HG03066 (cell line): ENCODE data around the gene C1QB.
"Not testable (repeated sequence)": the region's sequence is repeated elsewhere in the genome, so short reads cannot be mapped to it uniquely, and the experiment has no call there.

Experiments
- ATAC-seq: cut with Tn5 transposase; IDR thresholded peaks from one replicate; pipeline ENCODE4 v1.9.1; 2021; ENCODE audit warnings: low read depth; ENCODE audit not compliant: unreplicated experiment

The C1QB gene

DNA sequence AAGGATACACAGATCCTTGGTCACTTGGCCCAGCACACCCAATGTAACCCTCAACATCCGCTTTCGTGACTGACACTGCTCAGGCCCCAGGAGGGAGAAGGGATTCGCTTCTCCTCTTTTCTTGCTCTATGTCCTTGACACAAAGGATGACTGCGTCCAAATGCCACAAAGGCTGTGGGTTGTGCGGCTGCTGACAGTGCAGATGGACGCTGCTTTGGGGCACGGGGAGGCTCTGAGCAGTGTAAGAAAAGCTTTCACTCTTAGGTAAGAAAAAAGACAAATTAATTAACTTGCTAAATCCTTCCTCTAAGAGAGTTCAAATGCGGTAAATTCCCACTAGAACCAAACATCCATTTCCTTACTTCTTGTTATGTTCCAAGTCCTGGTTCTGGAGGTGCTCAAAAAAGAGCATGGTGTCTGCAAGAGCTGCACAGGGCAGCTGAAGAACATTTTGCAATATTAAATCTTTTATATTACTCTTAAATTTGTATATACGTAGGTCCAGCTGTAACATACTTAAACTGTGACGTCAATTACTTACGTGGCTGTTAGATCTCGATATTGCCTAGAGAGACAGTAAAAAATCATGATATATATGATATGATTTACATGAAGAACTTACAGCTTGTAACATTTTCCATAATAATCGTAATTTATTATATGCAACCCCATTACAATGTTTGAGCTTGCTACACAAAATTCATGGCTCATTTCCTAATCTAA, 38.2 kb downstream of the C1QB start:
- ATAC-seq, result no peak

DNA sequence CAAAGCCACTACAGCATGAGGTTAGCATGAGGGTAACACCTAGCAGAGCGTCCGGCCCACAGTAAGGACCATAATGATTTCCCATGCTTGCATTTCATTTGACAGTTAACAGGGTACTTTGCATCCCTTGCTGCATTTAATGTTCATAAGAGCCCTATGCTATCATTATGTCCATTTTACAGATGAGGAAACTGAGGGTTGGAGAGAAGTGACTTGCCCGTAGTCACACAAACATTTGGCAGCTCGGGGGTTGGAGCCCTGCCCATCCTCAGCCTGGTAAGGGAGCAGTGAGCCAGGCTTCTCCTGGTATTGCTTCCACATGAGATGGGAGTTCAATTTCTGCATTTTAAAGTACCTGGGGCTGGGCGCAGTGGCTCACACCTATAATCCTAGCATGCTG, 41.1 kb downstream of the C1QB start:
- no peak for ATAC-seq

GRCh38 chr1:22696610-22697009, 43.6 kb downstream of the C1QB start:
- ATAC-seq, result no peak

DNA sequence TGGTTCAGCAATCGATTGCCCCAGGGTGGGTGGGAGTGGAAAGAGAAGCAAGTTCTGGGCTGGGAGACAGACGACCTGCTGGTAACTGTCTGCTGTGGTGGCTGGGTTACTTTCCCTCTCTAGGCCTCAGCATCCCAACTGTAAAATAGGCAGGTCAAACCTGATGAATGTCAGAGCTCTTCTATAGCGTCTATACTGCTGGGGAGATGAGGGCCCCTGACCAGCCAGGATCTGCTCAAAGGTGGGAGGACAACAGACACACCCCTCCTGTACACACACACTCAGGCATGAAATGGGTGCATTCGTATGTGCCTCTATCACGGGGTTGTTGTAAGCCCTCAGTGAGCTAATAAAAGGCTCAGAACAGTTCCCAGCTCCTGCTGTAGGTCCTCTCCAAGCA, 44.9 kb downstream of the C1QB start:
- ATAC-seq, result no peak

GRCh38 chr1:22699681-22700520, 46.9 kb downstream of the C1QB start:
- ATAC-seq, result no peak

GRCh38 chr1:22702296-22703085, 49.5 kb downstream of the C1QB start:
- ATAC-seq, result no peak

DNA sequence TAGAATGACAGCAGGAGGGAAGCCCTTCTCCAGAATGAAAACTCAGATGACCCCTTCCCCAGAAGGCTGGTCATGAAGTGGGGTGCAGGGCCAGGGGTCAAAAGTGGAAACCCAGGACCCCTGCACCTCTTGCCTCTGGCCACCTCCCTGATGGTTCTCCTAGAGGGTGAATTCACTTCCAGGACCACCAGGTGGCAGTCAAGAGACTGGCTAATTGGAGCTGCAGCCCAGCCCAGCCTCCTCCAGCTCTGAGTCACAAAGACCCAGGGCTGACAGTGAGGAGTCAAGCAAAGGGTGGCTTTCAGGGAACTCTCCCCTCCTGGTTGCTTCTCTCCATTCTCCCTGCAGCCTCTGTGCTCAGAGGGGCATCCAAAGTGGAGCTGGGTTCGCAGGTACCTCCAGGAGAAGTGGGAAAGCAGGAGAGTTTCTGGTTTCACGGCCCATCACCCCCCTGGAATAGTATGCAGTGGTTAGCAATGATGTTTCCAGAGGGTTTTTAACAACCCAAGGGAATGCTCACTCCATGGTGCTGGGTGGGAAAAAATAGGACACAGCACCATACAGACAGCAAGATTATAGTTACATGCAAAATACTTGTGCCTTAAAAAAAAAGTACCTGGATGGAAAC, 51.5 kb downstream of the C1QB start:
- no peak for ATAC-seq

DNA sequence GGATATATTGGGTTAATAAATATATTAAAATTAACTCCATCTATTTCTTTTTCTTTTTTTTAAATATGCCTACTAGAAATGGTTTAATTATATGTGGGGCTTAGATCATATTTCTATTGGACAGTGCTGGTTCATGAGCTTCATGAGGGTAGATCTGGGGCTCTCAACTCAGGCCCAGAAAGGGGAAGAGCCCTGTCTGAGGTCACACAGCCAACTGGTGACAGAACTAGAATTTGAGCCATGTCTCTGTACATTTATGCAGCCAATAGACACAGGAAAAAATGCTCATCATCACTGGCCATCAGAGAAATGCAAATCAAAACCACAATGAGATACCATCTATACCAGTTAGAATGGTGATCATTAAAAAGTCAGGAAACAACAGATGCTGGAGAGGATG, 52.5 kb downstream of the C1QB start:
- no peak for ATAC-seq

DNA sequence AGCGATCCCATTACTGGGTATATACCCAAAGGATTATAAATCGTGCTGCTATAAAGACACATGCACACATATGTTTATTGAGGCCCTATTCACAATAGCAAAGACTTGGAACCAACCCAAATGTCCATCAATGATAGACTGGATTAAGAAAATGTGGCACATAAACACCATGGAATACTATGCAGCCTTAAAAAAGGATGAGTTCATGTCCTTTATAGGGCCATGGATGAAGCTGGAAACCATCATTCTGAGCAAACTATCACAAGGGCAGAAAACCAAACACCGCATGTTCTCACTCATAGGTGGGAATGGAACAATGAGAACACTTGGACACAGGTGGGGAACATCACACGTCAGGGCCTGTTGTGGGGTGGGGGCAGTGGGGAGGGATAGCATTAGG, 53.1 kb downstream of the C1QB start:
- ATAC-seq, result not testable (repeated sequence)

DNA sequence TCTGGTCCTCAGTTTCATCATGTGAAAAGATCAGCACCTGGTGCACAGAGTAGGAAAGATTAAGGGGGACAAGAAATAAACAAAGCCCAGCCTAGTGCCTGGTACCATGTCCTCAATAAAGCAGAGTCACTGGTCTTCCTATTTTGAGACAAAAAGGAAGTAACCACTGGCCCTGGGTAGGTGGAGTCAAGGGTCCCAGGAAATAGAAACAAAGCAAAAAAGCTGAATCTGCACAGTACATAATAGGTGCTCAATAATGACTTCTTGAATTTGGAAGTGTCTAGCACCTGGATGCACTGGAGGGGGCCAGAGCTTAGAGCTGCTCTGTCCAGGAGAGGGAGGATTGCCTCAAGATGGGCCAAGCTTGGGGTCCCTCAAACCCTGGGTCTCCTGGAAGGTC, 55.7 kb downstream of the C1QB start:
- ATAC-seq, result no peak

DNA sequence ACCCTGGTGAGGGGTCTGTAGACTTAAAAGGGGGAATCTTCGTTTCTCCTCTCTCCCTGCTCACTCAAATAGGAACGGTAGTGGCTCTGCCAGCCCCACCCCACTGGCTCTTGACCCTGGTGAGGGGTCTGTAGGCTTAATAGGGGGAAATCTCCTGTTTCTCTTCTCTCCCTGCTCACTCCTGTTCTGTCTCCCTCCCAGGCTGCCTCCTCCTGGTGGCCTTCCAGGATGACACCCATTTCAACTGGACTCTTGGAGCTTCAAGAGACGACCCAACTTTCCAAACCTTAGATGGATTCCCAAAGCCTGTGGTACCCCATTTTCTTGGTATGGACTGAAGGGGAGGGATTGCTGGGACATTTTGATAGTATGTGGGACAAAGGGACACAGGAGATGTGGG, 56.2 kb downstream of the C1QB start:
- no peak for ATAC-seq

- no peak for ATAC-seq
Measured at GRCh38 chr1:22709891-22710700, 57.1 kb downstream of the C1QB start.

- ATAC-seq, result no peak
Measured at GRCh38 chr1:22710701-22711049, 57.6 kb downstream of the C1QB start, which contains the start of gene EPHB2. Gene EPHB2, plus strand, starts transcription at chr1:22710839. Its CDS starts 144 bp downstream, at chr1:22710983.

- no peak for ATAC-seq
Measured at GRCh38 chr1:22711071-22711470, 58.0 kb downstream of the C1QB start.
